Sciatic nerve (tissue), 1 donor: ENCODE data around the gene MALL. TPM values are rescaled to one million over a fixed set of nuclear protein-coding genes. Genes with fewer than 3 reads are reported as not detected.

ENCODE experiments used
- microRNA-seq: library from miRNA; unstranded; fragments of <30 nt; microRNA quantifications from one replicate; pipeline ENCODE4 v1.2.0, GENCODE V29; 2020
- total RNA-seq: library from RNA; stranded (reverse); fragmentation: NEBNext Ultra II Directional; extraction: Animal tissue kit (Norgen Biotek cat#: 25700); gene quantifications from one replicate; pipeline ENCODE4 v1.2.1, GENCODE V29; 2021
- donor health status: DM: no; HTN: no; CAD: no.

Gene MALL
- total RNA-seq, 1 donor from 2014 or later, result 24.1 TPM

Small RNAs within 50 kb of the gene (microRNA-seq; reads per million reads assigned to microRNA genes)
- gene MIR4267 (not detected), gene MIR4436B1 (not detected)

Other genes with a start within 250 kb of the MALL start
- 3.7 TPM for gene LIMS3, start 217.1 kb downstream of the MALL start, total RNA-seq
- gene NPHP1, start 89.2 kb upstream of the MALL start, total RNA-seq, result 8.3 TPM
- gene MTLN, start 96.7 kb upstream of the MALL start, total RNA-seq, result 31.9 TPM